Right atrium auricular region (tissue), 2 donors: ENCODE measurements around the gene JMJD1C. TPM values are rescaled to one million over a fixed set of nuclear protein-coding genes. Genes with fewer than 3 reads are reported as not detected.
A peak's percentile ranks its signal among the peaks of the same experiment; 100 is the strongest.

ENCODE experiments used
- DNase-seq: peaks from one replicate; pipeline ENCODE4 v3.0.0-alpha.2; 2019; ENCODE audit warnings: low spot score
- H3K27ac ChIP-seq, 2 donors: fragments of 200-600 bp; sonication (generic); 1 replicate in 1 of 2; 2 replicates in 1 of 2; pipeline ENCODE4 v1.5.1; 2016 to 2019
- H3K27me3 ChIP-seq, 2 donors: fragments of 200-600 bp; sonication (generic); one replicate each; pipeline versions ENCODE4 v1.5.1 to v1.6.0; 2017 to 2019
- H3K36me3 ChIP-seq: fragments of 200-600 bp; sonication (generic); one replicate; pipeline ENCODE4 v1.5.1; 2016
- H3K4me1 ChIP-seq, 2 donors: fragments of 200-600 bp; sonication (generic); one replicate each; pipeline versions ENCODE4 v1.5.1 to v1.6.0; 2017 to 2019
- H3K4me3 ChIP-seq, 2 donors: fragments of 200-600 bp; sonication (generic); 1 replicate in 1 of 2; 2 replicates in 1 of 2; pipeline ENCODE4 v1.5.1; 2017 to 2019; ENCODE audit warnings: mild to moderate bottlenecking in 1 of 2, moderate library complexity in 1 of 2
- H3K9me3 ChIP-seq, 2 donors: fragments of 200-600 bp; sonication (generic); one replicate each; pipeline ENCODE4 v1.5.1; 2019
- CTCF ChIP-seq, 2 donors: fragments of 200-600 bp; sonication (generic); IDR thresholded peaks; one replicate each; pipeline ENCODE4 v1.5.1; 2019; ENCODE audit warnings: antibody characterized with exemption in 2 of 2
- total RNA-seq, 2 donors: library from RNA; depleted of rRNA; stranded (reverse); fragments of >200 nt; gene quantifications; one replicate each; pipeline ENCODE4 v1.1.0, GENCODE V29; 2016

The JMJD1C gene
- total RNA-seq, 2 donors from 2014 or later: 45.5 to 57.6 TPM

- no peaks in the 10 kb centered on the region for H3K36me3 ChIP-seq
- no peaks in the 10 kb centered on the region for H3K4me1 ChIP-seq
- H3K4me3 ChIP-seq: no peak overlapping the region
- H3K27me3 ChIP-seq: no peaks in the 10 kb centered on the region
- no peaks in the 10 kb centered on the region for H3K9me3 ChIP-seq
- H3K27ac ChIP-seq: peak overlapping the region; percentile 34 to 59
- no peak for DNase-seq
- no peak for TF ChIP-seq CTCF (IDR thresholded peaks at IDR 0.05)
These were observed 301.6 kb downstream of the JMJD1C start for GRCh38 chr10:63164166-63164623.

DNA sequence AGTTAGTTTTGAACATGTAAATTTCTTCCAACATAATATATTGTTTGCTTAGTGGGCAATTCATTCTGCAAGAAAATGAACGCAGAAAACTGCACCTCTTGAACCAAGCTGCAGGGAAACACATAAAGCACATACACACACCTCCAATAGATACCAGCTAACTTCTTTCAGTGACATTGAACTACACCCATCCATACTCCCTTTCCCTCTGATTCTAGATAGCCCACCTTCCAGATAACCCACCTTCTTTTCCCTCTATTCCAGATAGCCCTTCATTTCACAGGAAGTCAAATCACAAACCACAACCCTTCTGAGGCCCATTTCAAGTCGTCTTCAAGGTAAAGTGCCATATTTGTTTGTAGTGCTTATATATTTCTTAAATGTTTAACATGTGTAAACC is 304.2 kb downstream of the JMJD1C start:
- no peaks in the 10 kb centered on the region for H3K36me3 ChIP-seq
- no peak overlapping the region for H3K4me3 ChIP-seq
- H3K27ac ChIP-seq: no peak overlapping the region
- H3K4me1 ChIP-seq: peaks cover 0 to 8% of the 10 kb centered on the region in 2 donors
- no peaks in the 10 kb centered on the region for H3K27me3 ChIP-seq
- no peak for DNase-seq
- TF ChIP-seq CTCF (IDR thresholded peaks at IDR 0.05): no peak
- no peaks in the 10 kb centered on the region for H3K9me3 ChIP-seq

DNA sequence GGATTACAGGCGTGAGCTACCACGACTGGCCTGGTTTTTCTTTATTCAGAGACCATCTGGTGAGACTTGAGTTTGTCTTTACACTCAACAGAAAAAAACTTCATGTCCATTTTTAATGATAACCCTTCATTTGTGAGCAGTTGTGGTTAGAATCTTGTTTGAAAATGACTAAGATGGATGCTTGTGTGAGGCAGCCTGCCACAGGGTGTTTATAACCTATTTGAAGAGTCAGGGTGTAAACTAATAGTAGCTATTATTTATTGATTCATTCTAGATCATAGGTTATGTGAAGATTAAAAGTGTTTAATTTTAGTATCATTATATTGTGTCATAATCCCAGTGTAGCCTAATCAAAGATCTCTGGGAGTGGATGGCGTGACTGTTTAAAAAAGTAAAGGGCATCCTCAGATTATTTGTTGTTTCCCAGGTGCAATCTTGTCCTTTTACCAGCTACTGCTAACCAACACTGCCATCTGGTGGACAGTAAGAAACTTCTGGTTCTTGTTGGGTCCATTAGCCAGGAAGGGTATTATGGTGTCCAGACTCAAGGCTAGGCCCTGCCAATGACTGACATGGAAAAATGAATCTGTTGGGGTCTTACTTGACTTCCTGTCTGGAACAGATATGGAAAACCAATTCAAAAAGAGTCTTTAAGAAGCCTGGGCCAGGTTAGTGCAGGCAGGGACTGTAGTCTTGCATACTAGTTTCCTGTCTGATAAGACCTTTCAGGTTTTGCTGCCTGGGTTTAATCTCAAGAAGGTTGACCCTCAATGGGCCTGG is 307.7 kb downstream of the JMJD1C start:
- Histone ChIP-seq H3K4me1 (peaks cover 0 to 13% of the 10 kb centered on the region in 2 donors), H3K4me3 (no peak overlapping the region), H3K27ac (no peak overlapping the region), H3K36me3 (peaks cover 5% of the 10 kb centered on the region), H3K9me3 (no peaks in the 10 kb centered on the region), H3K27me3 (no peaks in the 10 kb centered on the region)
- DNase-seq: no peak
- peak; percentile 66 to 86 for TF ChIP-seq CTCF (IDR thresholded peaks at IDR 0.05)

- H3K4me3 ChIP-seq: no peak overlapping the region
- H3K27me3 ChIP-seq: no peaks in the 10 kb centered on the region
- peaks cover 0 to 13% of the 10 kb centered on the region in 2 donors for H3K4me1 ChIP-seq
- H3K36me3 ChIP-seq: peaks cover 16% of the 10 kb centered on the region
- DNase-seq: no peak
- TF ChIP-seq CTCF (IDR thresholded peaks at IDR 0.05): no peak
- no peaks in the 10 kb centered on the region for H3K9me3 ChIP-seq
- H3K27ac ChIP-seq: no peak overlapping the region
These were observed 309.5 kb downstream of the JMJD1C start for GRCh38 chr10:63156236-63156635.

DNA sequence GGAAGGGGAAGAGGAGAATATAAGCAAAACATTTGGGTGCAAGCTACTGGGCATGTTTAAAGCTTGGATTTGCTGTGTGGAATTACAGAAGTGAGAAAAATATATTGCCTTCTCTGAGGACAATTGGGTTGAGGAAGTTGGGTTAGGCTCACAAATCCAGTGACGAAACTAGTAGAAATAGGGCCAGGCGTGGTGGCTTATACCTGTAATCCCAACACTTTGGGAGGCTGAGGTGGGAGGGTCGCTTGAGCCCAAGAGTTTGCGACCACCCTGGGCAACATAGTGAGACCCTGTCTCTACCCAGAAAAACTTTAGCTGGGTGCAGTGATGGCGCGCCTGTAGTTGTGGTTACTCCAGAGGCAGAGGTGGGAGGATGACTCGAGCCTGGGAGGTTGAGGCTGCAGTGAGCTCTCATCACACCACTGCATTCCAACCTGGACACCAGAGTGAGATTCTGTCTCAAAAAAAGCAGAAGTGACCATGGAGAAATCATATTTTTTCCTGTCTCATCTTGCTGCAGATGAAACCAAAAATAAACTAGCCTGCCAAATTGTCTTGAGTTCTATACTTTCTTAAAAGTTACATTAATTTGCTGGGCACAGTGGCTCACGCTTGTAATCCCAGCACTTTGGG is 310.3 kb downstream of the JMJD1C start:
- no peak for DNase-seq
- H3K36me3 ChIP-seq: peaks cover 23% of the 10 kb centered on the region
- H3K4me3 ChIP-seq: no peak overlapping the region
- H3K4me1 ChIP-seq: peaks cover 0 to 13% of the 10 kb centered on the region in 2 donors
- H3K27ac ChIP-seq: no peak overlapping the region
- no peaks in the 10 kb centered on the region for H3K27me3 ChIP-seq
- no peaks in the 10 kb centered on the region for H3K9me3 ChIP-seq
- no peak for TF ChIP-seq CTCF (IDR thresholded peaks at IDR 0.05)
